BLaER1 treated with 17β-estradiol and CSF1 and Interleukin-3, amounts not matched to agents 10 nM and 100 nM (cell line): Measurements from ENCODE around the gene ERMAP.

Experiments
- H3K27ac ChIP-seq, 11 experiments: shearing (Covaris generic); formaldehyde crosslinking; 2 replicates each; pipeline ENCODE4 v1.8.1; 2022
- H3K27me3 ChIP-seq, 11 experiments: shearing (Covaris generic); formaldehyde crosslinking; 2 replicates each; pipeline ENCODE4 v1.8.1; 2022
- H3K36me3 ChIP-seq, 11 experiments: shearing (Covaris generic); formaldehyde crosslinking; 2 replicates each; pipeline ENCODE4 v1.8.1; 2022
- H3K4me1 ChIP-seq, 10 experiments: shearing (Covaris generic); formaldehyde crosslinking; 2 replicates each; pipeline ENCODE4 v1.8.1; 2022
- H3K4me2 ChIP-seq, 11 experiments: shearing (Covaris generic); formaldehyde crosslinking; 2 replicates each; pipeline ENCODE4 v1.8.1; 2022
- H3K4me3 ChIP-seq, 10 experiments: shearing (Covaris generic); formaldehyde crosslinking; 2 replicates each; pipeline ENCODE4 v1.8.1; 2022
- H3K9ac ChIP-seq, 11 experiments: shearing (Covaris generic); formaldehyde crosslinking; 2 replicates each; pipeline ENCODE4 v1.8.1; 2022
- H3K9me3 ChIP-seq, 11 experiments: shearing (Covaris generic); formaldehyde crosslinking; replicated peaks in 1 of 11; 2 replicates each; pipeline ENCODE4 v1.8.1; 2022
- H4K20me1 ChIP-seq, 11 experiments: shearing (Covaris generic); formaldehyde crosslinking; 2 replicates each; pipeline ENCODE4 v1.8.1; 2022
- Cebpa-rat ChIP-seq, 11 experiments: shearing (Covaris generic); IDR thresholded peaks; 2 replicates each; pipeline ENCODE4 v1.8.1; 2022

Gene ERMAP, protein sequence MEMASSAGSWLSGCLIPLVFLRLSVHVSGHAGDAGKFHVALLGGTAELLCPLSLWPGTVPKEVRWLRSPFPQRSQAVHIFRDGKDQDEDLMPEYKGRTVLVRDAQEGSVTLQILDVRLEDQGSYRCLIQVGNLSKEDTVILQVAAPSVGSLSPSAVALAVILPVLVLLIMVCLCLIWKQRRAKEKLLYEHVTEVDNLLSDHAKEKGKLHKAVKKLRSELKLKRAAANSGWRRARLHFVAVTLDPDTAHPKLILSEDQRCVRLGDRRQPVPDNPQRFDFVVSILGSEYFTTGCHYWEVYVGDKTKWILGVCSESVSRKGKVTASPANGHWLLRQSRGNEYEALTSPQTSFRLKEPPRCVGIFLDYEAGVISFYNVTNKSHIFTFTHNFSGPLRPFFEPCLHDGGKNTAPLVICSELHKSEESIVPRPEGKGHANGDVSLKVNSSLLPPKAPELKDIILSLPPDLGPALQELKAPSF

DNA sequence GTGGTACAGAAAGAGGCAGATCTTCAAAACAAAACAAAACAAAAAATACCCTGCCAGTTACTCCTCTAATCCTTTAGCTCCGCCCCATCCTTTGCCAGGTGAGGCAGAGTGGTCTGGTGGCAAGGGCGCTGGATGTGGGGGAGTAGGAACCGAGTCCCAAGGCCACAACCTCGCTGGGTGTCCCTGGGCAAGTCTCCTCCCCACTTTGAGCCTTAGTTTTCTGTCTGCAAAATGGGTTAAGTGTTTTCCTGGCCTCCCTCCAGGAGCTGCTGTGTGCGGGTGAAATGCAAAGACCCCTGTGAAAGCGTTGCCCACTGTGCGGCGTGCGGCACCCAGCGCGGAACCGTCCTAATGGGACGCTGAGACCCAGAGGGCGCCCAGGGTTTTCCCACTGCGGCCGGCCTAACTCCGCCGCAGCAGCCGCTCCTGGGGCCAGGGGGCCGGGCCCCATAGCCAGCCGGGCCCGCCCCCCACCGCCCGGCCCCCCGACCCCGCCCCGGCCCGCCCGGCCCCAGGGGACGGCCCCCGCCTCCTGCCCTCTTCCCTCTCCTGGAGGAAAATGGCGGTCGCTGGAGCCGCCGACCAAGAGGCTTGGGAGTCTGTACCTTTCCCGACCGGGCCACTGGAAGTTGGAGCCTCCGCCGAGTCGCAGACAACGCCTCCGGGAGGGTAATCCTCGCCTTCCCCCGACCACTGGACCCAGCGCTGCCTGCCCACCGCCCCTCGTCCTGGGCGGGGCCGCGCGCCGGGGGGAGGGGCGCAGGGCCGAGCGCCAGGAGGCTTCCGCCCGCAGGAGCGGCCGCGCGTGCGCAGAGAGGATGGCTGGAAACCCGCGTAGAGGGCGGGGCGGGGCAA lies at the start of gene ERMAP, which contains the start of gene SVBP:
Gene ERMAP (plus strand): TSS at position 538 of the 855 bp plus-strand sequence. CDS start 13,327 bp downstream, outside the sequence.
Gene SVBP (minus strand): TSS at position 813 of the 855 bp plus-strand sequence. CDS start 853 bp downstream, outside the sequence.
- Histone ChIP-seq H4K20me1 (peaks cover 0 to 11% (median 0%) of the 10 kb centered on the region in 11 experiments; a peak in 2 of 22 replicates), H3K4me3 (peak within 1 kb of the TSS; percentile 62 to 80 (median 71)), H3K9me3 (no peaks in the 10 kb centered on the region), H3K9ac (peak within 1 kb of the TSS; percentile 94 to 99 (median 98)), H3K4me1 (peaks cover 19 to 28% (median 21%) of the 10 kb centered on the region in 10 experiments), H3K27me3 (no peaks in the 10 kb centered on the region), H3K36me3 (peaks cover 0 to 15% (median 10%) of the 10 kb centered on the region in 11 experiments; a peak in 12 of 22 replicates), H3K27ac (peak within 1 kb of the TSS; percentile 96 to 100 (median 99)), H3K4me2 (peak within 1 kb of the TSS; percentile 91 to 98 (median 95))
- no peak for TF ChIP-seq Cebpa-rat (IDR thresholded peaks at IDR 0.05)

DNA sequence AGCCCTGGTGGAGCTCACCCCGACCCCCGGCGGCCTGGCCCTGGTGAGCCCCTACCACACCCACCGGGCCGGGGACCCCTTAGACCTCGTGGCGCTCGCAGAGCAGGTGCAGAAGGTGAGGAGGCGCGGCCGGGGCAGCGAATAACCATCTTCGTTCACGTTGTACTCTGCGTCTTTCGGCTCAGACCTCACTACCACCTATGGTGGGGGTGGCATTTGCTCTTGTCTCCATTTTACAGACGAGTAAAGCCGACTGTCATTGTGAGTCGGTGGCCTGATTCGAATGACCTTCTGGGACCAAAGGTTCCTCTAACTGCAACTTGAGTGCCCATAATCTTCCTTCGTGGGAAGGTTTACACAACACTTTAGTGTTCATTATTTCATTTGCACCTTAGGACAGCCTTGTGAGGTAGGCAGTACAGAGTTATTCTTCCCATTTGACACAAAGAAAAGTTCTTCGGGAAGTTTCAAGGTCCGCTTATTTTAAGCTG lies 49.4 kb upstream of the ERMAP start:
- Histone ChIP-seq H3K36me3 (peaks cover 3 to 49% (median 30%) of the 10 kb centered on the region in 11 experiments; a peak in 19 of 22 replicates), H3K4me1 (peaks cover 42 to 52% (median 47%) of the 10 kb centered on the region in 10 experiments), H3K9me3 (no peaks in the 10 kb centered on the region), H4K20me1 (peaks cover 7 to 58% (median 27%) of the 10 kb centered on the region in 11 experiments; a peak in 19 of 22 replicates), H3K9ac (peak overlapping the region; percentile 90 to 96 (median 93)), H3K27ac (peak overlapping the region; percentile 81 to 91 (median 87)), H3K27me3 (no peaks in the 10 kb centered on the region), H3K4me3 (peak overlapping the region; percentile 87 to 99 (median 96)), H3K4me2 (peak overlapping the region; percentile 80 to 93 (median 90))
- no peak for TF ChIP-seq Cebpa-rat (IDR thresholded peaks at IDR 0.05)

DNA sequence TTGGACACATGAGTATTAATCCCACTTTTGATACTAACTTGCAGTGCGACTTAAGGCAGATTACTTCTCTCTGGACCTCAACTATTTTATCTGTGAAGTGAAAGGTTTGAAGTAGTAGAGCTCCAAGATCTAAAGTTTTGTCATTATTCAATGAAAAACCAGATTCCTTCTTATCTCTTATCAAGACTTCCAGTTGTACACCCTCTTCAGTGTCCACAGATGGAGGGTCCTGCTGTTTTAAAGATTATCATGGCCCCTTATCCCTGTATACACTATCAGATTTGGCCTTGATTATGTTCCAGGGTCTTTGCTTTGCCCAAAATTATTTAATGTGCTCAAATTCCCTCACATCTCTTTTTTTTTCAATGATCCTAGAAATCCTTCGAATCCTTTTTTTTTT lies 48.8 kb upstream of the ERMAP start:
- Histone ChIP-seq H3K27ac (peak overlapping the region in 7 of 11 experiments; percentile 81 to 90 (median 87); a peak in 9 of 22 replicates), H3K4me3 (peak overlapping the region; percentile 87 to 99 (median 96)), H3K9me3 (no peaks in the 10 kb centered on the region), H3K36me3 (peaks cover 4 to 48% (median 32%) of the 10 kb centered on the region in 11 experiments; a peak in 20 of 22 replicates), H3K9ac (peak overlapping the region; percentile 90 to 96 (median 93)), H3K27me3 (no peaks in the 10 kb centered on the region), H3K4me1 (peaks cover 36 to 46% (median 42%) of the 10 kb centered on the region in 10 experiments), H3K4me2 (peak overlapping the region; percentile 80 to 93 (median 90)), H4K20me1 (peaks cover 8 to 59% (median 25%) of the 10 kb centered on the region in 11 experiments; a peak in 19 of 22 replicates)
- no peak for TF ChIP-seq Cebpa-rat (IDR thresholded peaks at IDR 0.05)

DNA sequence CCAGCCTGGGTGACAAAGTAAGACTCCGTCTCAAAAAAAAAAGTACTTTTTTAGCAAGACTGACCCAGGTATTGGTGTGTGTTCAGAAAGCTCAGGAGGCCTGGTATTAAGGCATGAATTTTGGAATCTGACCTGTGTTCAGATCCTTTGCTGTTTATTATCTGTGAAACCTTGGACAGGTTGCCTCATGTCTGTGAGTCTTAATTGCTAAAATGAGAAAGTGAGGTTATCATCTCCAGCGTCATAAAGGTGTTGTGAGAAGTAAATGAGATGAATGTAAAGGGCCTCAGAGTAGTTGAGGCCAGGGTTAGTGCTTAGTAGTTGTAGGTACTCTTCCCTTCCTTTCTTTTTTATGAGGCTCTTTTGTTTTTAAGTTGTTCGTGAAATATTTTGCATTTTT lies 47.1 kb upstream of the ERMAP start:
- Histone ChIP-seq H3K4me2 (peak overlapping the region in 5 of 11 experiments; percentile 11 to 93 (median 90); a peak in 5 of 22 replicates), H3K27me3 (no peaks in the 10 kb centered on the region), H3K9ac (no peak overlapping the region), H4K20me1 (peaks cover 7 to 59% (median 15%) of the 10 kb centered on the region in 11 experiments; a peak in 19 of 22 replicates), H3K9me3 (no peaks in the 10 kb centered on the region), H3K27ac (no peak overlapping the region), H3K4me1 (peaks cover 19 to 32% (median 28%) of the 10 kb centered on the region in 10 experiments), H3K36me3 (peaks cover 19 to 58% (median 47%) of the 10 kb centered on the region in 11 experiments), H3K4me3 (no peak overlapping the region)
- no peak for TF ChIP-seq Cebpa-rat (IDR thresholded peaks at IDR 0.05)

DNA sequence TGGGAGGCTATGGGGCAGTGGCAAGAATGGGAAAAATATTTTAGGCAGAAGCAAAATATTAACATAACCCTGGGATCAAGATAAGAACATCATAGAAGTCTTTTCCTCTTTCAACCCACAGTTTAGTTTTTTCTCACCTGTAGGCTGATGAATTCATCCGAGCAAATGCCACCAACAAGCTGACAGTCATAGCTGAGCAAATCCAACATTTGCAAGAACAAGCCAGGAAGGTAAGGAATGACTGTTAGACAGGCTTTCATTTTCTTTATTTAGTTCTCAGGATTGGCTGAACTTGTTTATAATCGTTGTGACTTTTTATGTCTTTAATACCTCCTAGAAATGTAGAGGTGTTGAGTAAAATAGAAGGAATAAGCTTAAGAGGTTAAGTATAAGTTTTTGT lies 43.5 kb upstream of the ERMAP start:
- H3K4me3 ChIP-seq: no peak overlapping the region
- H3K27ac ChIP-seq: no peak overlapping the region
- no peaks in the 10 kb centered on the region for H3K9me3 ChIP-seq
- no peak for TF ChIP-seq Cebpa-rat (IDR thresholded peaks at IDR 0.05)
- peaks cover 0 to 49% (median 19%) of the 10 kb centered on the region in 11 experiments; a peak in 12 of 22 replicates for H4K20me1 ChIP-seq
- peaks cover 54 to 95% (median 83%) of the 10 kb centered on the region in 11 experiments for H3K36me3 ChIP-seq
- H3K9ac ChIP-seq: no peak overlapping the region
- H3K4me2 ChIP-seq: no peak overlapping the region
- H3K27me3 ChIP-seq: no peaks in the 10 kb centered on the region
- peaks cover 1 to 16% (median 13%) of the 10 kb centered on the region in 10 experiments for H3K4me1 ChIP-seq

DNA sequence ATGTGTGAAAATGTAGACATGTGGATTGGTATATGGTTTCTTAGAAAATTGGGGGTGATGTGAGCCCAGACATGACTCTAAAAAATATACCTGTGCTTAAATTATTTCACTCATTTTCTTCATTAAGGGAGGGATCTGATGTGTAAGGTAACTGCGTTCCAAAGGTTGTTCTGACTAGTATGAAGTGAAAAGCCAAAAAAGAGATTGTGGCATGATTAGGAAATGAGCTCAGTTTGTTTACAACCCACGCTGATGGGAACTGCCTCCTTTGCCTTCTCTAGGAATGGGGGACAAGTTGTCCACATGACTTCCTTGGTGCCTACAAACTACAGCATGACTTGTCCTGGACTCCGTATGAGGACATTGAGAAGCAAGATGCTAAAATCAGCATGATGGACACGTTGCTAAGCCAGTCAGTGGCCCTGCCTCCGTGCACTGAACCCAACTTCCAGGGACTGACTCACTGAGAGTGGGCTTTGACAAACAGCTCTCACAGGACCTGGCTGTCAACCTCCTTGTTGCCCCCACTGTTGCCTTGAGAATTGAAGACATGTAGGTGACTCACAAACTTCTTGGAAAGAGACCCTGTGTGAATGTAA lies 41.9 kb upstream of the ERMAP start:
- Histone ChIP-seq H4K20me1 (peaks cover 0 to 49% (median 19%) of the 10 kb centered on the region in 11 experiments; a peak in 12 of 22 replicates), H3K27ac (no peak overlapping the region), H3K36me3 (peaks cover 58 to 96% (median 85%) of the 10 kb centered on the region in 11 experiments), H3K4me1 (peaks cover 0 to 8% (median 0%) of the 10 kb centered on the region in 10 experiments; a peak in 2 of 20 replicates), H3K4me2 (no peak overlapping the region), H3K4me3 (no peak overlapping the region), H3K9me3 (no peaks in the 10 kb centered on the region), H3K27me3 (no peaks in the 10 kb centered on the region), H3K9ac (no peak overlapping the region)
- TF ChIP-seq Cebpa-rat (IDR thresholded peaks at IDR 0.05): no peak

DNA sequence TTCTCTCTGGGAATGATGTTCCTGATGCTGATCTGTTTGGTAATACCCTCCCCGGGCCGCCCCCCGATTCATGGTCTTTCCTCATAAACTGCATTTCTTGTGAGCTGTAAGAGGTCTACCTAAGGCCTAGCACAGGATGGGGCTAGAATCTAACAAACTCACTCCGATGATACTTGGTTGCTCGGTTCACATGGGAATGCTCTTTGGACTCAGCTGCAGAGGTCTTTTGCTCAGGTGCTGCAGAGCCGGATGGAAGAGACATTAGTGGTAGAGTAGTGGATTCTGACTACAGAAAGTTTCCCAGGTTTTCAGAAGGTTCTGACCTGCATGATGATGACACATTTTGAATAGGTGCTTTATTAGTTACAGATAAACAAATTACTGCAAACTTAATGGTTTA lies 40.4 kb upstream of the ERMAP start:
- Histone ChIP-seq H3K36me3 (peaks cover 54 to 99% (median 89%) of the 10 kb centered on the region in 11 experiments), H3K9me3 (no peaks in the 10 kb centered on the region), H3K4me2 (no peak overlapping the region), H3K4me3 (no peak overlapping the region), H4K20me1 (peaks cover 0 to 41% (median 19%) of the 10 kb centered on the region in 11 experiments; a peak in 12 of 22 replicates), H3K9ac (no peak overlapping the region), H3K27ac (no peak overlapping the region), H3K27me3 (no peaks in the 10 kb centered on the region), H3K4me1 (peaks cover 0 to 15% (median 0%) of the 10 kb centered on the region in 10 experiments; a peak in 3 of 20 replicates)
- no peak for TF ChIP-seq Cebpa-rat (IDR thresholded peaks at IDR 0.05)

DNA sequence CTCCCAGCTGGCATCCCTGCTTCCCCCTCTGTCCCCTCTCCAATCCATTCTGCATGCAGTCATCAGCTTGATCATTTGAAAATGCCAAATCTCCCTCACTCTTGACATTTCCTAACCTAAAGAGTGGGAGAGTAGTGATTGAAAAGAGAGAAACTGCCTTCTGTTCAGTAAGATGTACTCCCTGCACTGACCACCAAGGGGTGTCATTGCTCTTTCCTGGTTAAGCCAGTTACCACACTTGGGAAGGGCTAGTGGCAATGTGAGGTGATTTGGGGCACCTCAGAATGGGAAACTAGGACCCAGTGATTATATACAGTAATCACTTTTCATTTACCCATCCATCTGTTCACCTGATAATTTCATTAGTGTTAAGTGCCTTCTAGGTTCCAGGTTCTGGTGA lies 39.1 kb upstream of the ERMAP start:
- peaks cover 59 to 100% (median 90%) of the 10 kb centered on the region in 11 experiments for H3K36me3 ChIP-seq

More for the DNA sequence above, 39.1 kb upstream of the ERMAP start:
- Histone ChIP-seq H3K9ac (no peak overlapping the region), H3K27ac (no peak overlapping the region), H3K4me1 (peaks cover 0 to 22% (median 2%) of the 10 kb centered on the region in 10 experiments; a peak in 6 of 20 replicates), H4K20me1 (peaks cover 0 to 27% (median 16%) of the 10 kb centered on the region in 11 experiments; a peak in 12 of 22 replicates), H3K4me3 (no peak overlapping the region), H3K27me3 (no peaks in the 10 kb centered on the region), H3K9me3 (no peaks in the 10 kb centered on the region), H3K4me2 (no peak overlapping the region)
- TF ChIP-seq Cebpa-rat (IDR thresholded peaks at IDR 0.05): no peak
